ENCODE measurements around the gene KCNMA1.

The KCNMA1 gene

DNA sequence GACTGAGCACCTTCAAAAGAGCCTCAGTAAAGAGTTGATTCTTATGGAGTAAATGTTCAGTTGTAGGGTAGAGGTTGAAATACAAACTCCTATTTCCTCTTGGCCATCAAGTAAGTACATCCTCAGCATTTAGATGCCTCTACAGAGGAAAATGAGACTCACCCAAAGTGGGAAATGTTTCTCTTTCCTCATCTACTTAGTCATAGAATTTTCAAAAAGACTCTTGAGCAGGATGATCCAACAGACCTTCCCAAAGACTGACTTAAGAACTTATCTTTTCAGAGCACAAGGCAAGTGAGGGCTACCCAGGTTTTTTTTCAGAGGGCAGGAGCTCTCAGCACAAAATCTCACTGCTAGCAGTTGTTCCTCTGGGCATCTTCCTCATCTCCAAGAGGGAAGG, 449.1 kb downstream of the KCNMA1 start:
- Histone ChIP-seq H3K9me3 (ENCODE audit: control insufficient read depth in 2 of 2, low read length in 2 of 2) (no peaks in the 10 kb centered on the region), H3K27me3 (ENCODE audit: control insufficient read depth in 1 of 2, insufficient read depth in 2 of 2, low read length in 2 of 2) (no peaks in the 10 kb centered on the region), H3K36me3 (ENCODE audit: control insufficient read depth in 2 of 2, insufficient read depth in 2 of 2, low read length in 2 of 2) (no peaks in the 10 kb centered on the region), H3K9ac (ENCODE audit: low read length in 2 of 2) (no peak overlapping the region), H3K4me1 (ENCODE audit: control insufficient read depth, insufficient read depth, low read length) (peaks cover 14% of the 10 kb centered on the region), H3K27ac (ENCODE audit: low read length) (peak overlapping the region; percentile 24), H3K4me3 (ENCODE audit: low read length in 2 of 2) (no peak overlapping the region)

DNA sequence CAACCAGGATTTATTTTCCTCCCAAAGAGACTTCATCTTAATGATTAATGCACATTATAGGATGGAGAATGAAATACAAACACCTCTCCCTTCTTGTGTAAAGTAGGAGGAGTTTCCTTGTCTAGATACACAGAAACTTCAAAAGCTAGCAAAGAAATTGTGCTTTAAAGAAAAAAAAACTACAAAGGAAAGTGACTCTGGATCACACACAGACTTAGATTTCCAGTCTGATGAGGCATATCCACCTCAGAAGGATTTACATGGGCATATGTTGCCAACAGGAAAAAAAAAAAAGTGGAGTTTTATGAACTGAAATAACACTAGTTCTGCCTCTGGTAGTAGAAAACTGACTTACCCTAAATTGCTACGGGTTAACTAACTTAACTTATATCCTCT, 449.6 kb downstream of the KCNMA1 start:
- H3K9ac ChIP-seq (ENCODE audit: low read length in 2 of 2): no peak overlapping the region
- H3K27me3 ChIP-seq (ENCODE audit: control insufficient read depth in 1 of 2, insufficient read depth in 2 of 2, low read length in 2 of 2): no peaks in the 10 kb centered on the region
- no peak overlapping the region for H3K27ac ChIP-seq (ENCODE audit: low read length)
- H3K36me3 ChIP-seq (ENCODE audit: control insufficient read depth in 2 of 2, insufficient read depth in 2 of 2, low read length in 2 of 2): no peaks in the 10 kb centered on the region
- H3K4me1 ChIP-seq (ENCODE audit: control insufficient read depth, insufficient read depth, low read length): peaks cover 14% of the 10 kb centered on the region
- no peaks in the 10 kb centered on the region for H3K9me3 ChIP-seq (ENCODE audit: control insufficient read depth in 2 of 2, low read length in 2 of 2)
- no peak overlapping the region for H3K4me3 ChIP-seq (ENCODE audit: low read length in 2 of 2)

DNA sequence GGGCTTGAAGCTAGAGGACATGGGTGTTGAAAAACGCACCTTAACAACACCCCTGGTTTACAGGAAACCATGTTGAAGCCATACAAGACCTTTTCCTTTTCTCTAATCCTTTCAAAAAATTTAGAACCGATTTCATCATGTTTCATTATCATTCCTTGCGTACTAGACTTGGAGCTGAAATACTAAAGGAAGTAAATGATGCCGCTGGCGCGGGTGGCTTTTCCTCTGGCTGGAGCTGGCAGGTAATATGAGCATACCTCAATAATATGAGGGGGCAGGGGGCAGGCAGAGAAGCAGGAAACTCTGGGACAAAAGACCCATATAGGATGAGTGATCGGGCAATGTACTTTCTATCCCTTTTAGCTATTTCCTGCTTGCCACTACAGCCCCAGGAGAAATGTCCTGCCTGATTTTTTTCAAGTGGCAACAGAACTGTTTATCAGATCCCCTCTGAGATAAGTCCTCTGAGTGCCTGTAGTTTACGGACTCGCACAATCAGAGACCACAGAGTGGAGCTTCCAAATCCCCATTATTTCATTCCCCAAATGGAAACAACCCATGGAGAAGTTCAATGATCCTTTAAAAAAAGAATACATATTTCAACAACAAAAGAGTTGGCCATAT, 450.1 kb downstream of the KCNMA1 start:
- Histone ChIP-seq H3K27ac (ENCODE audit: low read length) (no peak overlapping the region), H3K27me3 (ENCODE audit: control insufficient read depth in 1 of 2, insufficient read depth in 2 of 2, low read length in 2 of 2) (no peaks in the 10 kb centered on the region), H3K9ac (ENCODE audit: low read length in 2 of 2) (no peak overlapping the region), H3K4me3 (ENCODE audit: low read length in 2 of 2) (no peak overlapping the region), H3K36me3 (ENCODE audit: control insufficient read depth in 2 of 2, insufficient read depth in 2 of 2, low read length in 2 of 2) (no peaks in the 10 kb centered on the region), H3K9me3 (ENCODE audit: control insufficient read depth in 2 of 2, low read length in 2 of 2) (no peaks in the 10 kb centered on the region), H3K4me1 (ENCODE audit: control insufficient read depth, insufficient read depth, low read length) (peaks cover 19% of the 10 kb centered on the region)

DNA sequence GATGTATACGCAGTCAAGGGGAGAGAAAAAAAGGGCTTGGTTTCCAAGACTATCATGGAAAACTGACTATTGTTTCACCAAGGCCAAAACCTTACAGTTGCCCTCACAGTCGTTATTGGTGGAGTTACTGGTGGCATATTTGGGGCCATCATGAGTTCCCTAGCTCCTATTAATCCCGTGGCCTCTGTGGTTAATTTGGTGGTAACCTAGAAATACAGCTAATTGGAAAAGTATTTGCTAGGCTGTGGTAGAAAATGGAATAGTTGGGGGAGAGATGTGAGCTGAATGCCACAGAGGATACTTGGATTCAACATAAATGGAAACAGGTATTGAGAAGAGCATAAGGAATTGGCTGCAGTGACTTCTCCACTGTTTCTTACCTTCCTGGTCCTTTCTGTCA, 450.7 kb downstream of the KCNMA1 start:
- H3K4me1 ChIP-seq (ENCODE audit: control insufficient read depth, insufficient read depth, low read length): peaks cover 23% of the 10 kb centered on the region
- H3K9ac ChIP-seq (ENCODE audit: low read length in 2 of 2): no peak overlapping the region
- no peaks in the 10 kb centered on the region for H3K9me3 ChIP-seq (ENCODE audit: control insufficient read depth in 2 of 2, low read length in 2 of 2)
- H3K36me3 ChIP-seq (ENCODE audit: control insufficient read depth in 2 of 2, insufficient read depth in 2 of 2, low read length in 2 of 2): no peaks in the 10 kb centered on the region
- no peak overlapping the region for H3K4me3 ChIP-seq (ENCODE audit: low read length in 2 of 2)
- H3K27ac ChIP-seq (ENCODE audit: low read length): no peak overlapping the region
- no peaks in the 10 kb centered on the region for H3K27me3 ChIP-seq (ENCODE audit: control insufficient read depth in 1 of 2, insufficient read depth in 2 of 2, low read length in 2 of 2)

DNA sequence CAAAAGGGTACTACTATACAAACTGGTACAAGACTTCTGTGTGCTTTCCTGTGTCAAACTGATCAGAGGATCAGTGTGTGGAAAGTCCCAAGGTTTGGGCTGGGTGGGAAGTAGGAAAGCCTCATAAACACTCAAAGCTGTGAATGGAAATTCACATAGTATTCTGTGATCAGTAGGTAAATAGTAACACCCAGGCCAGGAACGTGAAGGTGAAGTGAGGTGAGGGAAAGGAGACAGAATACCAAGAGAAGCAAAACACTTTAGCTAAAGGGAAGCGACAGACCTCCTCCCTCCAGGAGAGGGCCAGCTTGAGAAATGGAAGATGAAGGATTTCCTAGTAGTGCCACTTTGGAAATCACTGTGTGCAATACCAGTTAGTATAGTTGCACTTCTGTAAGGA, 451.9 kb downstream of the KCNMA1 start:
- H3K27me3 ChIP-seq (ENCODE audit: control insufficient read depth in 1 of 2, insufficient read depth in 2 of 2, low read length in 2 of 2): no peaks in the 10 kb centered on the region
- no peak overlapping the region for H3K9ac ChIP-seq (ENCODE audit: low read length in 2 of 2)
- H3K9me3 ChIP-seq (ENCODE audit: control insufficient read depth in 2 of 2, low read length in 2 of 2): no peaks in the 10 kb centered on the region
- H3K36me3 ChIP-seq (ENCODE audit: control insufficient read depth in 2 of 2, insufficient read depth in 2 of 2, low read length in 2 of 2): peaks cover 0 to 2% of the 10 kb centered on the region in 2 donors
- peaks cover 23% of the 10 kb centered on the region for H3K4me1 ChIP-seq (ENCODE audit: control insufficient read depth, insufficient read depth, low read length)
- H3K4me3 ChIP-seq (ENCODE audit: low read length in 2 of 2): peak overlapping the region; percentile 1 to 15
- H3K27ac ChIP-seq (ENCODE audit: low read length): peak overlapping the region; percentile 24

DNA sequence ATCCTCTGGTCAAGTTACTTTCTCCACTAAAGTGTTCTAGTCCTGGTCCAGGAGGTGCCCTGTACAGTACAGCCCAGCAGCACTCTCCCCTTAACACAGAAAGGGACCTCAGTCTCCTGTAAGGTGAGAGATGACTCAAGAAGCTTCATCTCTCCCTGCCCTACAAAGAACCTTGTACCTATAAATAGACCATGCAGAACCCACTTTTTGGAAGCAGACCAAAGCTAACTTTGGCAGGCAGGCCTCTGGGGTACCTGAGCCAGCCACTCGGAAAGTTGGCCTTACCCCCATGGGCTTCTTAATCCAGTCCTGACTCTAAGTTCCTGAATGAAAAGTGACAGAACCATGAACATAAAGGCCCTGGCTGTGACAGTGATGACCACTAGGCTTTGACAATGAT, 454.8 kb downstream of the KCNMA1 start:
- peak overlapping the region in 1 of 2 donors; percentile 22 for H3K4me3 ChIP-seq (ENCODE audit: low read length in 2 of 2)
- H3K9me3 ChIP-seq (ENCODE audit: control insufficient read depth in 2 of 2, low read length in 2 of 2): no peaks in the 10 kb centered on the region
- peaks cover 0 to 2% of the 10 kb centered on the region in 2 donors for H3K36me3 ChIP-seq (ENCODE audit: control insufficient read depth in 2 of 2, insufficient read depth in 2 of 2, low read length in 2 of 2)
- H3K4me1 ChIP-seq (ENCODE audit: control insufficient read depth, insufficient read depth, low read length): peaks cover 32% of the 10 kb centered on the region
- H3K27ac ChIP-seq (ENCODE audit: low read length): peak overlapping the region; percentile 64
- no peaks in the 10 kb centered on the region for H3K27me3 ChIP-seq (ENCODE audit: control insufficient read depth in 1 of 2, insufficient read depth in 2 of 2, low read length in 2 of 2)
- no peak overlapping the region for H3K9ac ChIP-seq (ENCODE audit: low read length in 2 of 2)

DNA sequence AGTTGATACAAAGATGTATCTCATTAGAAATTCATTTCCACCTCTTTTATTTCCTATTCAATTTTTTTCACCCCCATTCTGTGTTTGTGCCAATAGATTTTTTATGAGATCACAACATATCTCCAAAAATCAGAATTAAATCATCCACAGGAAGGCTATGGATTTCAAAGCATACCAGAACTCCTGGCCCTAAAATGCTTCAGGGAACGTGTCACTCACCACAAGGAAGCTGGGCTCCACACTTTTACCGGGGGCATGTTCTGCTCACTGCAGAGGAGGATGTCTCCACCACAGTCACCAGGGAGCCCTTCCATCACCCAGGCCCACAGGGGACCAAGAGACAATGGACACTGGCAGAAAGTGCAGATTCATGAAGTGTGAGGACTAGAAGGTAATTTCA, 456.8 kb downstream of the KCNMA1 start:
- Histone ChIP-seq H3K27ac (ENCODE audit: low read length) (peak overlapping the region; percentile 46), H3K4me3 (ENCODE audit: low read length in 2 of 2) (no peak overlapping the region), H3K4me1 (ENCODE audit: control insufficient read depth, insufficient read depth, low read length) (peaks cover 35% of the 10 kb centered on the region), H3K27me3 (ENCODE audit: control insufficient read depth in 1 of 2, insufficient read depth in 2 of 2, low read length in 2 of 2) (no peaks in the 10 kb centered on the region), H3K36me3 (ENCODE audit: control insufficient read depth in 2 of 2, insufficient read depth in 2 of 2, low read length in 2 of 2) (peaks cover 0 to 2% of the 10 kb centered on the region in 2 donors), H3K9ac (ENCODE audit: low read length in 2 of 2) (no peak overlapping the region), H3K9me3 (ENCODE audit: control insufficient read depth in 2 of 2, low read length in 2 of 2) (no peaks in the 10 kb centered on the region)

DNA sequence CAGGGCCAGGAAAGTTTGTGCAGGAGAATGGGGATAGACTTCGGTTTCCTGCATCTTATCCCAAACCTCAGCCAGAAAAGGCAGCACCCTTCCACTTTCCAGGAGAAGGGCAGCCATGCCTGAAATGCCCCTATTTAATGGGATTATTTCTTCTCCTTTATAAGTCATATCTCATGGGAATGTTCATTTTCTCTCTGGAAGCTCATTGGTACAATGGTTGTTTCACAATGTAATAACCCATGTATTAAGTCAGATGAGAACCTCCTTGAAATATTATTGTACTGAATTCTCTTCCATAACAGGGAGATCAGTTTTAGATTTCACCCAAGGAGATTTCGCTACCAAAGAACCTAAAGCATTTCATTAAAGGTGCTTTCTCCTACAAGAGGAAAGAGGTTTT, 457.5 kb downstream of the KCNMA1 start:
- Histone ChIP-seq H3K4me1 (ENCODE audit: control insufficient read depth, insufficient read depth, low read length) (peaks cover 36% of the 10 kb centered on the region), H3K27me3 (ENCODE audit: control insufficient read depth in 1 of 2, insufficient read depth in 2 of 2, low read length in 2 of 2) (no peaks in the 10 kb centered on the region), H3K9me3 (ENCODE audit: control insufficient read depth in 2 of 2, low read length in 2 of 2) (no peaks in the 10 kb centered on the region), H3K4me3 (ENCODE audit: low read length in 2 of 2) (no peak overlapping the region), H3K9ac (ENCODE audit: low read length in 2 of 2) (peak overlapping the region in 1 of 2 donors; percentile 16), H3K27ac (ENCODE audit: low read length) (peak overlapping the region; percentile 70), H3K36me3 (ENCODE audit: control insufficient read depth in 2 of 2, insufficient read depth in 2 of 2, low read length in 2 of 2) (peaks cover 0 to 2% of the 10 kb centered on the region in 2 donors)

DNA sequence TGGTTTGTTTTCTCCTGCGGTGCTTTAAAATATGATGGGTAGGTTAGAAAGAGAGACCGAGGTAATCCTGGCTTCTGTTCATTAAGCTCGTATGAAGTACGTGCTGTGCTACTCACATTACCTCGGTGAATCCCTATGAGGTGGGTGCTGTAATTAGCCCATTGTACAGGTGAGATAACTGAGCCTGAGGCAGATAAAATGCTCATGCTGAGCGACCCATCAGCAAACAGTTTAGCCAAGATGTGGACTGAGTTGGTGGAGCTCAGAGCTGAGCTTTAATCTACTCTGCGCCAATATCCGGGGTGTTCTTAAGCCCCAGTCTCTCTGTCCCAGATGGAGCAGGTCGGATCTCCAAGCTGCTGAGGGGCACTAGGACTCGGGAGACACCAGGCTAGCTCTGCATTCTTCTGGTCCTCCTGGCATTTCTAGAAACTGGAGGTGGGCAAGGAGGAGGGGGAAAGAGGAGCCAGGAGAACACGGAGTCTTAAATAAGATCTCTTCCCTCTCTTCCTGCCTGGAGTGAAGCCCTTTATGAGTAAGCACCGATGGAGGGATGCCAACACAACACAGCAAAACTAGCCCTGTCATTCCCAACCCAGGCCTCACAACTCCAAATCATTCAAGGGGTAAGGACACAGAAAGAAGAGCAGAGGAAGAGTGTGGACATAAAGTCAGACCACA, 458.5 kb downstream of the KCNMA1 start:
- H3K9me3 ChIP-seq (ENCODE audit: control insufficient read depth in 2 of 2, low read length in 2 of 2): no peaks in the 10 kb centered on the region
- no peak overlapping the region for H3K9ac ChIP-seq (ENCODE audit: low read length in 2 of 2)
- H3K27me3 ChIP-seq (ENCODE audit: control insufficient read depth in 1 of 2, insufficient read depth in 2 of 2, low read length in 2 of 2): no peaks in the 10 kb centered on the region
- H3K36me3 ChIP-seq (ENCODE audit: control insufficient read depth in 2 of 2, insufficient read depth in 2 of 2, low read length in 2 of 2): peaks cover 0 to 2% of the 10 kb centered on the region in 2 donors
- H3K27ac ChIP-seq (ENCODE audit: low read length): peak overlapping the region; percentile 70
- H3K4me1 ChIP-seq (ENCODE audit: control insufficient read depth, insufficient read depth, low read length): peaks cover 38% of the 10 kb centered on the region
- peak overlapping the region in 1 of 2 donors; percentile 40 for H3K4me3 ChIP-seq (ENCODE audit: low read length in 2 of 2)

DNA sequence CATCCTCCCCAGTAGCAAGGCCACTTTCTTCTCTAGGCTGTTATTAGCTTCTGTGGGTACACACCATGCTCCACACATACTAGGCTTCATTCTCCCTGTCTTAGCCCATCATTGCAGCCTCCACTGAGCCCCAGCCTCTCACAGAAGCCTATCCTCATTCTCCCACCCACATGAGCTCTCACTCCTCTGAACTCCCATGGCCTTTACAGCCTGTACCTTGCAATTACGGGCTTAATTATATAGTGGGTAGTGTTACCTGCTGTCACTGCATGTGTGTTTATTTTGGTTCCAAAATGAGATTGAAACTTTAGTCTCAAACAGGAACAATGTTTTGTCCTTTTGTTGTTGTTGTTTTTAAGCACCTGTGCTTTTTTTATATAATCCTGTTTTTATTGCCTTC, 460.0 kb downstream of the KCNMA1 start:
- no peaks in the 10 kb centered on the region for H3K27me3 ChIP-seq (ENCODE audit: control insufficient read depth in 1 of 2, insufficient read depth in 2 of 2, low read length in 2 of 2)
- H3K27ac ChIP-seq (ENCODE audit: low read length): peak overlapping the region; percentile 70
- H3K9ac ChIP-seq (ENCODE audit: low read length in 2 of 2): no peak overlapping the region
- H3K36me3 ChIP-seq (ENCODE audit: control insufficient read depth in 2 of 2, insufficient read depth in 2 of 2, low read length in 2 of 2): peaks cover 0 to 2% of the 10 kb centered on the region in 2 donors
- H3K4me1 ChIP-seq (ENCODE audit: control insufficient read depth, insufficient read depth, low read length): peaks cover 37% of the 10 kb centered on the region
- H3K9me3 ChIP-seq (ENCODE audit: control insufficient read depth in 2 of 2, low read length in 2 of 2): no peaks in the 10 kb centered on the region
- H3K4me3 ChIP-seq (ENCODE audit: low read length in 2 of 2): no peak overlapping the region

DNA sequence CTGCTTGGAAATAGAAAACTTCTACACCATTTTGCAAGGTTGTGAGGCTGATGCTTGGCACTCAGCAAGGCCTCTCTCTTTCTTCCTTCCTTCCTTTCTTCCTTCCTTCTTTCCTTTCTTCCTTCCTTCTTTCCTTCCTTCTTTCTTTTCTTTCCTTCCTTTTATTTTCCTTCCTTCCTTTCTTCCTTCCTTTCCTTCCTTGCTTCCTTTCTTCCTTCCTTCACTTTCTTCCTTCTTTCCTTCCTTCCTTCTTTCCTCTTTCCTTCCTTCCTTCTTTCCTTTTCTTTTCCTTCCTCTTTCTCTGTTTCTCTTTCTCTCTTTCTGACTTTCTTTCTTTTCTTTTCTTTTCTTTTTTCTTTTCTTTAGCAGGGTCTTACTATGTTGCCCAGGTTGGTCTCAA, 460.4 kb downstream of the KCNMA1 start:
- H3K4me1 ChIP-seq (ENCODE audit: control insufficient read depth, insufficient read depth, low read length): peaks cover 33% of the 10 kb centered on the region
- H3K36me3 ChIP-seq (ENCODE audit: control insufficient read depth in 2 of 2, insufficient read depth in 2 of 2, low read length in 2 of 2): peaks cover 0 to 2% of the 10 kb centered on the region in 2 donors
- H3K9me3 ChIP-seq (ENCODE audit: control insufficient read depth in 2 of 2, low read length in 2 of 2): no peaks in the 10 kb centered on the region
- peak overlapping the region; percentile 70 for H3K27ac ChIP-seq (ENCODE audit: low read length)
- H3K9ac ChIP-seq (ENCODE audit: low read length in 2 of 2): no peak overlapping the region
- H3K27me3 ChIP-seq (ENCODE audit: control insufficient read depth in 1 of 2, insufficient read depth in 2 of 2, low read length in 2 of 2): no peaks in the 10 kb centered on the region
- H3K4me3 ChIP-seq (ENCODE audit: low read length in 2 of 2): no peak overlapping the region
